GM18907 (cell line): Measurements from ENCODE around the gene WNT7B.

Source experiments
- ATAC-seq: cut with Tn5 transposase; IDR thresholded peaks from one replicate; pipeline ENCODE4 v1.9.1; 2021; ENCODE audit warnings: mild to moderate bottlenecking, moderate library complexity; ENCODE audit not compliant: unreplicated experiment

WNT7B gene

DNA sequence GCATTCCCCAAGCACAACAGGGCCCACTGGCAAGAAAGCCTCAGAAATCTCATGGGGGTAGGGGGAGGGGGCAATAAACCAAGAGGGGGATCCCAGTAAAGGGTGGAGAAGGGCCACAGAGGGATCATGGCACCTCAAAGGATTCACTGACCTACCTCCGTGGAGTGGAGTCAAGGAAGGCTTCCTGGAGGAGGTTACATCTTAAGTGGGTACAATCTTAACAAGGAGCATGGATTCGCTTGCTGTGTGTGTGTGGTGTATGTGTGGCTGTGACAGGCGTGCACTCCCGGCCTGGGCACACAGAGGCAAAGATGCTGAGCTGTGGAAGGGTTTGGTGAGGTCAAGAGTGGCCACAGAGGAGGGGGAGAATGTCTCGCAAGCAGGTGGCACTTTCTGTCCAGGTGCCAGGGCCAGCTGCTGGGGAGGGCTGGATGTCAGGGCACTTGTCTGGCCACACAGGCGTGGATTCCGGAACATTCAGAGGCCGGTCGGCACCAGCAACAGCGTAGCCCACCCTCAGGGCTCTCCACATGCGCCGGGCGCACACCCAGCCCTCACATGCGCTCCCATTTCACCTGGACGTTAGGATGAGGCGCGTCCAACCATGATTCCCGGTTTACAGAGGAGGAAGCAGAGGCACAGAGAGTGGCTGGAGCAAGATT is 43.3 kb downstream of the WNT7B start:
- no peak for ATAC-seq

DNA sequence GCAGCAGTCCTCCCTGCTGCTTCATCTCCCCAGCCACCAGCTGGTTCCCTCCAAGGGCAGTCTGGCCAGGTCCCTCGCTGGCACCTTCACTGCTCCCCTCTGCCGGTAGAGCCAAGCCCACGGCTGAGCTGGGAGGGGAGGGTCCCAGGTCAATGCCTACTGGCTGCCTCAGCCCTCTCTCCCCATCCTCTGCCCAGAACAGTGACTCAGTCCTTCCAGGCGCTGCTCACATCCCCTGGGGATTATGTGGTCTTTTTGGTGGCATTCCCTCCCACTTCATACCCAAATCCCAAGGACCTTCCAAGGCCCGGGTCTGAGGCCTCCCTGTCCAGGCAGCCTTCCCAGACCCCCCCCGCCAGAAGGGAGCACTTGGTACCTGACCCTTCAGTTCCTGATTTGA is 44.9 kb downstream of the WNT7B start:
- ATAC-seq: no peak

DNA sequence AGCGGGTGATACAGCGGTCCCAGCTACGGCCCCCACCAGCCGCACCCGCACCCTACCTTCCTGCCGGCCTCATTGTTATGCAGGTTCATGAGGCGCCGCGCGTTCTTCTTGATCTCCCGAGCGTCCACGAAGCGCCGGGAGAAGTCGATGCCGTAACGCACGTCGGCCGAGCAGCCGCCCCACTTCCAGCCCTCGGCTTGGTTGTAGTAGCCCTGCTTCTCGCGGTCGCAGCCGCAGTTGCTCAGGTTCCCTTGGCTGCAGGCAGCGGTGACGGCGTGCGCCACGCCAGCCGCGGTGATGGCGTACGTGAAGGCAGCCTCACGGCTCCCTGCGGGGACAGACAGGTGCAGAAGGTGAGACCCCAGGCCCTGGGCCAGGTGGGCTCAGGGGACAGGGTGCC is 45.9 kb downstream of the WNT7B start:
- no peak for ATAC-seq

DNA sequence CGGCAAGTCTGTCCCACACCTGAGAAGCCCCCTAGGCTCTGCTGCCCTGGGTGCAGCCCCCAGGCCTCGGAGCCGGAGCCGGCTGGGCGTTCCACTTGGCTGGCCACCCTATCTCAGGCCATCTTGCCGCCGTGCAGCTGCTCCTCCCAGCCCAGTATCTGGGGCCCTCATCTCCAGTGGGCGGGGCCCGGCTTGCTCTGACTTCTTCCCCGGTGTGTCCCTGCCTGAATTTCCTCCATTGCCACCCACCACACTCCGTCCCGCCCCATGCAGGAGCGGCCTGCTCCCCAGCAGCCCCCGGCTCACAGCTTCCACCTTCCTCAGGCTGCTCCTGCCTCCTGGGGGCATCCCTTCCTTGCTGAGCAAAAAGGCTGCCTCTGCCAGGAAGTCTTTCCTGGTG is 46.6 kb downstream of the WNT7B start:
- ATAC-seq: no peak

DNA sequence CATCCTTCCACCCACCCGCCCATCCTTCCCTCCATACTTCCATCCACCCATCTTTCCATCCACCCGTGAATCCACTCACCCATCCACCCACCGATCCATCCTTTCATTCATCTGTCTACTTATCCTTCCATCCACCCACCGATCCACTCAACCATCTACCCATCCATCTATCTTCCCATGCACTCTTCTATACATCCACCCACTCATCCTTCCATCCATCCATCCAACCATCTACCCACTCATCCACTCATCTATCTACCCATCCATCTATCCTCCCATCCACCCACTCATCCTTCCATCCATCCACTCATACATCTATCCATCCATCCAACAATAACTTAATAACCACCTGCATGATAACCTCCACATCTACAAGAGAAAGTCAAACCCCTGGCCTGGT is 47.3 kb downstream of the WNT7B start:
- ATAC-seq: no peak

DNA sequence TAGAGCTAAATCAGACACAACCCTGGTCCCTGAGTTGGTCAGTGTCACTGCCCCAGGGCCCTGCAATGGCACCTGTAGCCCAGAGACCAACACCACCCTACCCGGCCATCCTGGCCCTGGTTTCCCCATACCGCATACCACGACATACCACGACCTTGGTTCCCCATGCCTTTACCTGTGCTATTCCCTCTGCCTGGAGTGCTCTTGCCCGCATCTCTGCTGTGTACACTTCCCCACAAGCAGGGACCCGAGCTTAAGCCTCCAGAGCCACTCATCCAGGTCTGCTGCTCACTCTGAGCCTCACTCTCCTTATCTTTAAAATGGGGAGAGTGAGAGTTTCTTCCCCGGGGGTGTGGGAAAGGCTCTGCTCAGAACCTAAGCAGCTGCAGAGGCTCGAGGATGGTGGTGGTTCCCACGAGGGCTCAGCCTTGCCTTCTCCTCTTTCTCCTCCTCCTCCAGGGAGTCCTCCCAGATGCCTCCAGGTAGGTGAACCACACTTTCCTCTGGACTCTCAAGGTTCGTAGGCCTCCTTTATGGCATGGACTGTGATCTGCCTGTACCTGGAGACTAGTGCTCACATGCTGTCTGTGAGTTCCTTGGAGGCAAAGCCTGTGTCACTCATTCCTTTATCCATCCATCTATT is 48.1 kb downstream of the WNT7B start:
- no peak for ATAC-seq

- ATAC-seq: no peak
Observed at GRCh38 chr22:45927059-45927458, 49.9 kb downstream of the WNT7B start.

DNA sequence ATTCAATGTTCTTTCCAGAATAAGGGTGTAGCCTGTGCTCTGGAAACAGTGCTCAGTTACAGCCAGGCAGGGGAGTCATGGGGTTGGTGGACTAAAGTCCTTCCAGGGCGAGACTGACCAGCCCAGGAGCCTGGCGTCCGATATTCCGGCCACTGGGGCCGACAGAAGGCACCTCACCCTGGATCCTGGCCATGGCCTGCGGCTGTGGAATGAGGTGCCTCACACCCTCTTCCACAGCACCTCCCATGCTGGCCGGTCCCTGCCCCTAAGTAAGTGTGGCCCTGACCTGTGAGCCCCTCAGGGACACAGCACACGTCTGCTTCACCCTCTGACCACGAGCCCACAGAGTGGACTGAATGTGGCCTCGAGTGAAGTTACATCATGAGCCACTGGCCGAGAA is 50.5 kb downstream of the WNT7B start:
- no peak for ATAC-seq

DNA sequence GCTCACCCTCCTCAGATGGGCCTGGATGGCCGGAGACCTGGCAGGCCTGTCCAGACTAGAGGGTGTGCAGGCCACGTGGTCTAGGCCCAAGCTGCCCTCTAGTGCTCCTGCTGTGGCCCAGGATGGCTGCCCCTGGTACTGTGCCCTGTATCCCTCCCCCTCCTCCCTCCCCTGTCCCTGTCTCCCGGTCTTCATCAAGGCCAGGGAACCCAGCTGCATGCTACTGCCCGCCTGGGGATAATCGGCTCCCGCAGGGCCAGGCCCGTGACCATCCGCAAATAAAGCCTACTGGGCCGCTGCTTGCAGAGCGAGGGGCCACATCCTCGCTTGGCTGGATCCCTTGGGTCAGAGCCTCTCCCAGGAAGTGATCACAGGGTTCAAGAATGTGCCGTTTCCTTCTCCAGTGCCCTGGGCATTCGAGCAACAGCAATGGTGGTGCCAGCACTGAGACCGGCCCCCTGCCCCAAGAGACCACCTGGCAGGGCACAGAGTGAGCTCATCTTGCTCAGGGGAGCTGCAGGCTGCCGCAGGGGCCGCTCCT is 51.1 kb downstream of the WNT7B start:
- ATAC-seq: no peak

- no peak for ATAC-seq
Observed at GRCh38 chr22:45923835-45924234, 53.1 kb downstream of the WNT7B start.

DNA sequence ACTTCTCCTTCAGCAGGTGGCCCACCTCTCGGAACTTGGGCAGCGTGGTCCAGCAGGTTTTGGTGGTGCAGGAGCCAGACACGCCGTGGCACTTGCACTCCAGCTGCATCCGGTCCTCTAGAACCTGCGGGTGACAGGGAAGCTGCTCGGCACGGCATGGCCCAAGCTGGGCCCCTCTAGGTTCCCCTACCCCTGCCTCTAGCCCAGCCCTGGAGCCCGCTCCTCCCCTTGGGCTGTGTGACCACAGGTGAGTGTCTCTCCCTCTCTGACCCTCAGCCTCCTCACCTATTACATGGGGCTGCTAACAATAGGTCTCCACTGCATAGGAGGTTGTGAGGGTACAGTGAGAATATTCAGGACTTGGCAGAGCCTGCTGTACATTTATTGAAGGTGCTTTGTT is 53.8 kb downstream of the WNT7B start:
- ATAC-seq: no peak

DNA sequence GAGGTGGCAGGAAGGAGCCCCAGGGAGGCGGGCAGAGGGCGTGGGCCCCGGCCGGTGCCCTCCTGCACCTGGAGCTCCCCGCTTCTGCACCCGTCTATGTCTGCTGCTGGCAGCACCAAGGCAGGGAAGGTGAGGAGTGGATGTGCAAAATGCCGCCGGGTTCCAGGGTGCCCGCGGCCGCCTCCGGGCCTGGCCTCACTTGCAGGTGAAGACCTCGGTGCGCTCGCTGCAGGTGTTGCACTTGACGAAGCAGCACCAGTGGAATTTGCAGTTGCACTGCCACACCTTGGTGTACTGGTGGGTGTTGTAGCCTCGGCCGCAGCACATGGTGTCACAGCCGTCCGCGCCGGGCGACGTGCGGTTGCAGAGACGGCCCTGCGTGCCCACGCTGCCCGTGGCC is 54.3 kb downstream of the WNT7B start:
- no peak for ATAC-seq

DNA sequence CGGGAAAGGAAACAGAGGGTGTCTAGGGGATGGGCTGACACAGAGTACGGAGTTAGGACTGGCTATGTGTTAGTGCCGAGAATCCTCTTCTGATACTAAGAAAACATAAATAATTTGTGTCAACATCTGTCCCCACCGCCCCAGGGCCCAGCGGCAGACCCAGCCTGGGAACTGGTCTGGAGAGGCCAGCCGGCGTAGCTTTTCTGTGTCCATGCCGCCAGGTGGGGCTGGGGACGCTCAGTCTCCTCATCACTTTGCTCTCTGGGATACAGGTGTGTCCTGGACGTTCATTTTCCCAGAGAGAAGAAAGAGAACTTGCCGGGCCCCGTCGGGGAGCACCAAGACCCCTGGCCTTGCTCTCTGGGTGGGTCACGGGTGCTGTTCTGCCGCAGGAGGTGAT is 54.7 kb downstream of the WNT7B start:
- ATAC-seq: no peak

DNA sequence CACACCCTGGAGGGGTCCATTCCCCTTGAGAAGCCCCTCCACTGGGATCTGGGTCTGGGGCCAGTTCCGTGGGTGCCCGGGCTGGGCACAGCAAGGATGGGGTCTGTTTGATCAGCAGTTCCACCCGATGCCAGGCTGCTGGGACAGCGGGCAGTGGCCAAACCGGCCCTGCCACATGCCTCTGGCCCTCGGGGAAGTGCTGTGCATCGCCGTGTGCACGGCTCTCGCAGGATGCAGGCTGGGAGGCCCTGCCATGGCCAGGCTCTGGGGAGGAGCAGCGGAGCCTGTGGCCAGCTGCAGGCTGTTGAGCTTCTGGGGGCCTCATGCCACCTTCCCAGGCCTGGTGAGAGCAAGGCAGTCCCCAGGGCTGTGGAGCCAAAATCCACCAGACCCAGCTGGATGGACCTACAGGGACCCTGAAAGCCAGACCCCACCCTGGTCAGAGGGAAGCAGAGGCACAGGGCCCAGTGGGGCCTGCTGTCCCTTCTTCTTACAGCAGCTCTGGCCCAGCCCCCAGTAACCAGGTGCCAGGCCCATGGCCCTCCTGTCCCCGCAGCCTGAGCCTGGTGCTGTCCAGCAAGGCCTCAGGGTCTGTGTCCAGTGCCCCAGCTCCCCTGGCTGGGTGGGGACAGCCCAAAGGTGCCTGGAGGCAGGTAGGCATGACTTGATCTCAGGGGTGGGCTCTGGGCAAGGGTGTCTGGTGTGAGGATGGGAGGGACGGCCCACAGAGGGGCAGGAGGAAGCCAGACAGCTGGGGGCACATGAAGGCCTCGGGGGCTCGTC is 57.3 kb downstream of the WNT7B start:
- ATAC-seq: no peak

DNA sequence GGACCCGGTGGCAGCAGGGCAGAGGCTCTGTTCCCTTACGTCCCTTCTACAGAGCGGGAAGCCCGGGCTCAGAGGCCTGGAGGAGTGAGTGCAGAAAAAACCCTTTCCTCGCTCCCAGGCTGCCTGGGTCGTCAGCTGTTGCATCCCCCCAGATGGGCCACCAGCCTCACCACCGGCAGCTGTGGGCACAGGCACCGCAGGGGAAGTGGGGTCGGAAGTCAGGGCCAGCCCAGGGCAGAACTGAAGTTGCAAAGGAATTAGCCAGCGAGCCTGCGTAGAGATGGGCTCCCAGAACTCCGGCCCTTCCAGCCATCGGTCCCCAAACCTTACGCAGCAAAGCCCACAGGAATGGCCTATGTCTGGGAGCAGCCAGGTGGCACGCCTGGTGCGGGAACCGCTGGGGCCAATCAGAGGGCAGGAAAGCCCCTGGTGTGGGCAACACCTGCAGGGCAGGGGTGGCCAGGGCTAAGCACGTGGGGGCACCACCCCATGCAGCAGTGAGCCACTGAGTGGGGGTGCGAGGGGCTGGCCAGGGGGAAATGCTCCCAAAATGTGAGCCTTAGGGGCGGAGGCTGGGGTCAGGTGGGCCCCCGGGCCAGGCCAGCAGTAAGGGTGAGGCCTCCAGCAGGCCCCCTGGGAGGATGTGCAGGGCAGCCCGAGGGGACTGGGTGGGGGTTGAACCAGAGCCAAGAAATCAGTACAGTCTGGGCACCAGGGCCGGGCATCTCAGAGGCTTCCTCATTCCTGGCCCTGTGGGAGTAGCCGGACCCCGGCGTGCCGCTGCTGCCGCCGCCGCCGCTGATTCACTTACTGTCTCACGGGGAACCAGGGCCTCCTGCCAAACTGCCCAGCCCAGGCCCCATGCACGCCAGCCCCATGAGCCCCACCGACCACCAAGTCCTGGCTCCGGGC is 58.2 kb downstream of the WNT7B start:
- ATAC-seq: no peak

GRCh38 chr22:45917700-45918458 is 59.1 kb downstream of the WNT7B start:
- ATAC-seq: no peak

DNA sequence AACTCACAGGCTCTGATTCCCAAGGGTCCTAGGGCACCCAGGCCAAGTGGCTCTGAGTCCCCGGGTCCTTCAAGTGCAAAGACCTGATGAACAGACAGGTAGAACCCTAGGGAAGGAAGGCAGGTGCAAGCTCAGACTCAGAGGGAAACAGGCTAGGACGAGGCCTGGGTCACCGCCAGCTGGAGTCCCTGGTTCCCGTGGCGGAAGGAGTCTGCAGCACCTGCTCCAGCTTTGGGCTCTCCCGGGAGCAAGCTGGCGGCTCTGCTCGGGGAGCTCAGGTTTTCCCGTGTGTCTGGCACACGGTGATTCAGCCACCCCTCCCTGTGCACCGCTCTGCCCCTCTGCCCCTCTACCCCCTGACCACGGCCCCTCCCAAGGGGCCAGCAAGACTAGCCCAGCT is 59.8 kb downstream of the WNT7B start:
- no peak for ATAC-seq

DNA sequence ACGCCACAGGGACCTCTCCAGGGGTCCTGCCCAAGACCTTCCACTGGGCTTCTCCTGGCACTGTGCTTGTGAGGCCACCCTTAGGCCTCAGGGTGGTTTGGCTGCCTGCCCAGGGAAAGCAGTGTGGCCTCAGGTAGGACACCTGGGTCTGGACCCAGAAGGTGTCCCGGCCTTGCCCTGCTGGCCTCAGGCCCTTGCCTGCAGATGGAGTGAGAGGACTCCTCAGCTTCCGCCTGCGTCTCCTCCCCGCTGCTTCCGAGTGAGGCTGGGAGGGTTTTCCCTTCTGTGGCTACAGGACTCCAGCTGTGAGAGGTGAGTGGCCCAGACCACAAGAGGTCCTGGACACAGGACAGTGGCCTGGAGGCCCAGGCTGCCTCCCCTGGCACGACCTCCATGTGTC is 60.4 kb downstream of the WNT7B start:
- no peak for ATAC-seq

- no peak for ATAC-seq
Observed at GRCh38 chr22:45915841-45916240, 61.1 kb downstream of the WNT7B start.

GRCh38 chr22:45915151-45915550 is 61.8 kb downstream of the WNT7B start:
- no peak for ATAC-seq
